Measurements from ENCODE around the gene KRTAP20-2.

DNA sequence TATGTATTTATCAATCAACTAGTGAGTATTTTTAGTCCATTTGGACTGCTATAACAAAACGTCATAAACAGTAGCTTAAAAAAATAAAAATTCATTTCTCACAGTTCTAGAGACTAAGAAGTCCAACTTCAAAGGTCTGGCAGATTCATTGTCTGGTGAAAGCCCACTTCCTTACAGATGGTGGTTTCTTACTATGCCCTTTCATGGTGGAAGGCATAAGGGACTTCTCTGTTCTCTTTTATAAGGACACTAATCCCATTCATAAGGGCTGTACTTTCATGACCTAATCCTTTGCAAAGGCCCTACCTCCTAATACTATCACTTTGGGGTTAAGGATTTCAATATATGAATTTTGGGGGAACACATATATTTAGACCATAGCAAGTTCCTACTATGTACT, 45.6 kb downstream of the KRTAP20-2 start:
- TF ChIP-seq, protein P1, sequence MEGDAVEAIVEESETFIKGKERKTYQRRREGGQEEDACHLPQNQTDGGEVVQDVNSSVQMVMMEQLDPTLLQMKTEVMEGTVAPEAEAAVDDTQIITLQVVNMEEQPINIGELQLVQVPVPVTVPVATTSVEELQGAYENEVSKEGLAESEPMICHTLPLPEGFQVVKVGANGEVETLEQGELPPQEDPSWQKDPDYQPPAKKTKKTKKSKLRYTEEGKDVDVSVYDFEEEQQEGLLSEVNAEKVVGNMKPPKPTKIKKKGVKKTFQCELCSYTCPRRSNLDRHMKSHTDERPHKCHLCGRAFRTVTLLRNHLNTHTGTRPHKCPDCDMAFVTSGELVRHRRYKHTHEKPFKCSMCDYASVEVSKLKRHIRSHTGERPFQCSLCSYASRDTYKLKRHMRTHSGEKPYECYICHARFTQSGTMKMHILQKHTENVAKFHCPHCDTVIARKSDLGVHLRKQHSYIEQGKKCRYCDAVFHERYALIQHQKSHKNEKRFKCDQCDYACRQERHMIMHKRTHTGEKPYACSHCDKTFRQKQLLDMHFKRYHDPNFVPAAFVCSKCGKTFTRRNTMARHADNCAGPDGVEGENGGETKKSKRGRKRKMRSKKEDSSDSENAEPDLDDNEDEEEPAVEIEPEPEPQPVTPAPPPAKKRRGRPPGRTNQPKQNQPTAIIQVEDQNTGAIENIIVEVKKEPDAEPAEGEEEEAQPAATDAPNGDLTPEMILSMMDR (IDR thresholded peaks at IDR 0.05; ENCODE audit: low read depth, low read length): no peak
- TF ChIP-seq EZH2phosphoT487 (IDR thresholded peaks at IDR 0.05; ENCODE audit: low read depth): no peak

Measured in OCI-LY3 (cell line).